LNCaP clone FGC (cell line): ENCODE data around the gene PRRX1.
A peak's percentile ranks its signal among the peaks of the same experiment; 100 is the strongest.

Experiments used
- DNase-seq: peaks from one replicate; pipeline ENCODE4 v3.0.0-alpha.2; 2011; ENCODE audit warnings: low read depth
- H3K4me3 ChIP-seq: 2 replicates; pipeline ENCODE4 v1.5.1; 2011; ENCODE audit warnings: mild to moderate bottlenecking, low read depth, low read length, control low read depth
- TF ChIP-seq, protein P1 (sequence below): IDR thresholded peaks from 2 replicates; pipeline ENCODE4 v1.5.1; 2012; ENCODE audit warnings: mild to moderate bottlenecking; ENCODE audit not compliant: control insufficient read depth, insufficient read depth; ENCODE audit errors: extremely low read depth

The PRRX1 gene

DNA sequence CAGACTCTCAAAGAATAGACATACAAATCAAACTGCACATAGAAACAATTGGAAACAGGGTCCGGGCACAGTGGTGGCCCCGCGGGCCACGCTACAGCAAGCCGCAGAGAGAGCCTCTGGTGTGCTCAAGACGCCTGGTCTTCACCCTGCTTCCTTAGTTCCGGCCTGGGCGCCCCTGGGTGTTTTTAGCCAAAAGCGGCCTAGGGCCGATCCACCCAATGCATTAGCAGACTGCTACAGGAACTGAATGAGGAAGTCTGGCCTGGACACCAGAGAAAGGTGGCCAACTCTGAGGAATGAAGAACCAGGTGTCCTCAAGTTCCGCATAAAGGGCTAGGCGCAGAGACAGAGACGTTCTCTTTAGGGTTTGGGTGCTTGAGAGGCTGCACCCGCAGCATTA lies 1.7 kb downstream of the PRRX1 start:
- DNase-seq = no peak
- H3K4me3 ChIP-seq = no peak overlapping the region
- TF ChIP-seq, protein P1, sequence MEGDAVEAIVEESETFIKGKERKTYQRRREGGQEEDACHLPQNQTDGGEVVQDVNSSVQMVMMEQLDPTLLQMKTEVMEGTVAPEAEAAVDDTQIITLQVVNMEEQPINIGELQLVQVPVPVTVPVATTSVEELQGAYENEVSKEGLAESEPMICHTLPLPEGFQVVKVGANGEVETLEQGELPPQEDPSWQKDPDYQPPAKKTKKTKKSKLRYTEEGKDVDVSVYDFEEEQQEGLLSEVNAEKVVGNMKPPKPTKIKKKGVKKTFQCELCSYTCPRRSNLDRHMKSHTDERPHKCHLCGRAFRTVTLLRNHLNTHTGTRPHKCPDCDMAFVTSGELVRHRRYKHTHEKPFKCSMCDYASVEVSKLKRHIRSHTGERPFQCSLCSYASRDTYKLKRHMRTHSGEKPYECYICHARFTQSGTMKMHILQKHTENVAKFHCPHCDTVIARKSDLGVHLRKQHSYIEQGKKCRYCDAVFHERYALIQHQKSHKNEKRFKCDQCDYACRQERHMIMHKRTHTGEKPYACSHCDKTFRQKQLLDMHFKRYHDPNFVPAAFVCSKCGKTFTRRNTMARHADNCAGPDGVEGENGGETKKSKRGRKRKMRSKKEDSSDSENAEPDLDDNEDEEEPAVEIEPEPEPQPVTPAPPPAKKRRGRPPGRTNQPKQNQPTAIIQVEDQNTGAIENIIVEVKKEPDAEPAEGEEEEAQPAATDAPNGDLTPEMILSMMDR = no peak

DNA sequence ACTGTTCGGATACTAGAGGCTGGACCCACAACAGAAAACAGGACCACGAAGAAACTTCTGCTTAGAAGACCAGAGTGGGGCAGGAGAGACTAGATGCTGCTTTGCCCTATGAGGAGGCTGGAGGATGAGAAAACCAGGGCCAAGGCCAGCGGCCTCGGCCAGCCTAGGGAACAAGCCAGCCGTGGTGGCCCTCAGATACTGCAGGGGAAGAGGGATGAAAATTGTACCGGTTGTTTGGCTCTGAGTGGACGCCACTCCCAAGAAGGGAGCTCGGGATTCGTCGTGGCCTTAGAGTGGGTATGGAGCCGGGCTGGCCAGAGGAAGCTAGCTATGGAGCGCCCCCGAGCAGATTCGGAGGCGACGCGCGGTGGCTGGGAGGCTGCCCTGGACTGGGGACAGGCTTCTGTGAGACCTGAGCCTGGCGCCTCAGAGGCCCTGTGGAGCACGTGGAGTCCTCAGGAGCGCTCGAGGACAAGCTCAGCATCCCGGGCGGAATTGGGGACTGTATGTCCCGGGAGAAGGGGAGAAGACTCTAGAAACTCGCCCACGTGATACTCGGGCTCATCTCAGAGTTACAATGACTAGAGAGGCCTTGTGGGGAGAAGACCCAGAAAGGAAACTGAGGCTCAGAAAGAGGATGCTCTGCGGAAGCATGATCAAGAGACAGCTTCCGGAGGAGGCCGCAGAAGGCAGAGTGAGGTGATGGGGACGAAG lies 2.8 kb downstream of the PRRX1 start:
- TF ChIP-seq, protein P1 = no peak
- no peak overlapping the region for H3K4me3 ChIP-seq
- DNase-seq = no peak

DNA sequence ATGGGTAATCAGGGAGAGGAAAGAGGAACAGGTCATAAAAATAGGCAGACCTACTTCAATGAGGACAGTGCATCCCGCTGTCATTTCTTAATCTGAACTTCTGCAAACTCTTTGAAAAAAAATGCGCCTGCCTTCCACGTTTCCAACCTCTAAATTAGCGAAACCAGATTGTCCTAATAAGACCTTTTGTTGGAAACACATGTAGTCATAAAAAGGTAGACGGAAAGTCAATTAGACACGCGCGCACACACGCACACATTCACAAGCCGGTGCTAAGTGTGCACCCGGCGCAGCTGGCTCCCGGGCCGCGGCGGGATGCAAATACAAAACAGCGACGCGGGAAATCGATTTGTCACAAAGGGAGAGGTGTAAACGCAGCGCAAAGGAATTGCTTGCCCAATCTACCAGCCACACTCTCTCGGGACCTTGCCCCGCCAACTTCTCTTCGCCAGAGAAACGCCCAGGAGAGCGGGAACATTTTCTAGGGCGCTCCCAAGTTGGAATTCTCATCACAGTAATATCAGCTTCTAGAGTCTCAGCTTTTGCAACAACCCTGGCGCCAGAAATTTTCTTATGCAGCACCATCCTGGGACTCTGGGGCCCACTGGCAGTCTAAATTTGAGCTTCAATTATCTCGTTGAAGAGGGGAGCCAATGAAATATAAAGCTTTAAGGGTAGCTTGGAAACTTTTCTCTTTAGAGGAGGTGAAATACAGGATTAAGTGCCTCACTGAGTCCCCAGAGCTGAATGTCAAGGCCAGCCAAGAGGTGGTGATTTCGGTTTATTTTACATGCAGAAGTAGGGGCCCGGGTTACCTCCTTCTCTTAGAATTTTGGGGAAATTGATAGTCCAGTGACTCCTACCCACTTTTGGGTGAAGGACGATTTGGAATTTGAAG lies 4.5 kb downstream of the PRRX1 start:
- no peak for DNase-seq
- TF ChIP-seq, protein P1 = no peak
- H3K4me3 ChIP-seq = no peak overlapping the region

DNA sequence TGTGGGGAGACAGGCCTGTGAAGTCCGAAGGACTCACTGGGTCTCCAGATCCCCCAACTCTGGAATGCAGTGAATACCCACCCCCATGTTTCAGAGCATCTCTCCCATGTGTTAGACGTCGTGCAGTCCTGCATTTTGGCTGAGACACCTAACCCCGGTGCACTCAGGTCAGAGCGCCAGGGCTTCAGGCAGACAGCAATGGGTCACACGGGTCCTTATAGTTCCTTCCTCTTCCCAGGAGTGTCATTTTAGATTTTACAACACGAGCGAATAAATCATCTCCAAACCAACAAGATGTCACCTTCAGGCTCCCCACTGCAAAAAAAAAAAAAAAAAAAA lies 5.1 kb downstream of the PRRX1 start:
- TF ChIP-seq, protein P1 = no peak
- H3K4me3 ChIP-seq = no peak overlapping the region

DNA sequence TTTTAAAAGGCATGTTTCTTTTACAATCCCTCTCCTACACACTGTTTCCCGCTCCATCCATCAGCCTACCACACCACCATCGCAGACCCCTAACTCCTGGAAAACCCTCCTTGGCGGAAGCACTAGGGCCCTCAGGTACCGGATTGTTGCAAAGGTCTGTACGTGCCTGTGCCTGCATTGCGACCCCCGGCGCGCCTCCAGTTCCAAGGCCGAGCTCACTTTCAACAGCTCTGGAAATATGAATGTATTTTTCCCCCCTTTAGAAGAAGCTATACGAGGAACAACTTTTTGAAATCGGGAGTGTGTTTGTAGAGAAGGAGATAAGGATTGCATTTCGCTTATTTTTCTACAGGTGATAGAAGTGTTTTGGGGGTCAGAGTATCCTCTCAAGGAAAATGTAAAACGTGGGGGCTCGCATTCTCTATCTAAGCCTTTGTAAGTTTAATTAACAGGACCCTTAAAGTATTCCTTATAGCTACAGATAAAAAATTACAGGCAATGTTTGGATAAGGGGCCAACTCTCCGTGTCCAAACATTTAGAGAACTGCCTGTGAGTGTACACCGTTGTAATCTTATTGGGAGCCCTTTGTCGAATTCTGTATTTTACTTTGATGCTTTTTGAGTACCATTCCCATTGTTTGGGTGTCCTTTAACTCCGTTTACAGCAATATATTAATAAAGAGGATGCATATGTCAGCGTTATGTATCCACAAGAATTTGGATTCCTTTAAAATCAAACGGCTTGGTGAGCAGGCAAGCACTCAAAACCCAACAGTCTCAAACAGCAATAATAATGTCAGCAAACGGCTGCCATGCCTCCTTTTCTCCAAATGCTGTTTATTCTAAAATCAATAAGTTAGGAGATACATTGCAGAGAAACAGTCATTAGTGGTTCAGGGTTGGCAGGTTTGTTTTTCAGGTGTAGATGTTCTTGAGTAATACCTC lies 5.9 kb downstream of the PRRX1 start:
- H3K4me3 ChIP-seq = no peak overlapping the region
- DNase-seq = no peak
- TF ChIP-seq, protein P1 = no peak

More for the DNA sequence above, 5.1 kb downstream of the PRRX1 start:
- DNase-seq = no peak

DNA sequence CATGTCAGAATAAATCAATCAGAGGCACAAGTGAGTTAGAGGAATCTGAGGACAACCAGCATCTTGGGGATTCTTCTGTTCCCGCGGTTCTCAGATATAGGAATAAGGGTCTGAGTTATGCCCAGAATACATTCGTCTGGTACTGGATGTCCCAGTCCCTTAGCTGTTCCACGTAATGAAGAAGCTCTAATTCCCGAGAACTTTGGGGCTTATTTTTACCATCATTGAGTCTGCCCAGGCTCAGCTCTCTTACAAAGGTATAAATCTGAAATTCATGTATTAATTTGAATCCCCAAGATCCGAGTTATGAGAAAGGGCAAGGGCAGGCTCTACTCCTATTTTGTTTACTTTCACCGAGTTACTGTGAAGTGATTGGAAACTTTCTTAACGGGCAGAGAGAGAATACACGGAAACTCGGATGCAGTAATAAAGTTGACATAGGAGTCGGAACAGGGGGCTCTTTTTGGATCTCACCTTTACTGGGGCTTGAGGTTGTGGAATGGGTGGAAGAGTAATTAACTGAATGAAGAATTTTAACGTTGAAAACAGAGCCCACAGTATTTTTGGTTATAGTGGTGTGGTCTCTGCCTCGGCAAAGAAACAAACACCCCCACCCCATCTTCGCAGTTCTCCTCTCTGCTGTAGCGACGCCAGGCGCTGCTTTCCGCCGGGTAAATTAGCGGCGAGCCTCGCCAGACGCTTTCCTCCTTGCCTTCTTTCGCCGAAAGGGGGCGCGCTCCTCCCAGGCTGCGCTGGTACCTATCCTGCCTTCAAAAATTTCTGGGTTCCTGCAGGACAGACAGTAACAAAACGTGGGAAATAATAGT lies 7.1 kb downstream of the PRRX1 start:
- no peak for DNase-seq
- TF ChIP-seq, protein P1 = peak; percentile 60
- H3K4me3 ChIP-seq = no peak overlapping the region
